SK-N-SH (cell line): ENCODE data around the gene ATXN7L2. TPM values are rescaled to one million over a fixed set of nuclear protein-coding genes. Genes with fewer than 3 reads are reported as not detected.

Experiments
- CHD2 ChIP-seq: fragments of 150-350 bp; IDR thresholded peaks from 2 replicates; pipeline ENCODE4 v1.6.1; 2018; ENCODE audit warnings: low read length; ENCODE audit not compliant: partially characterized antibody
- EP300 ChIP-seq, 2 experiments: IDR thresholded peaks; 2 replicates each; pipeline versions ENCODE4 v1.4.0 to v1.6.1; 2012; ENCODE audit warnings: borderline replicate concordance in 1 of 2, low read depth in 1 of 2, low read length in 1 of 2
- FOSL2 ChIP-seq: IDR thresholded peaks from 2 replicates; pipeline ENCODE4 v1.4.0; 2012; ENCODE audit warnings: low read depth, mild to moderate bottlenecking, moderate library complexity, borderline replicate concordance
- FOXJ3 ChIP-seq: sonication (generic); formaldehyde crosslinking; IDR thresholded peaks from 2 replicates; pipeline ENCODE4 v1.5.1; 2020; ENCODE audit warnings: mild to moderate bottlenecking, missing genetic modification reagents
- GATA2 ChIP-seq: sonication (generic); formaldehyde crosslinking; IDR thresholded peaks from 2 replicates; pipeline ENCODE4 v1.5.0; 2020; ENCODE audit warnings: mild to moderate bottlenecking, missing genetic modification reagents
- JUND ChIP-seq: IDR thresholded peaks from 2 replicates; pipeline ENCODE4 v1.4.0; 2012
- MXI1 ChIP-seq: IDR thresholded peaks from 2 replicates; pipeline ENCODE4 v1.6.1; 2012; ENCODE audit warnings: mild to moderate bottlenecking, low read depth, low read length, improper control_type of control experiment
- NFIC ChIP-seq: IDR thresholded peaks from 2 replicates; pipeline ENCODE4 v1.4.0; 2012; ENCODE audit warnings: borderline replicate concordance
- POLR2AphosphoS5 ChIP-seq: IDR thresholded peaks from 2 replicates; pipeline ENCODE4 v1.6.1; 2012; ENCODE audit warnings: low read depth, low read length
- RAD21 ChIP-seq: IDR thresholded peaks from 2 replicates; pipeline ENCODE4 v1.6.1; 2012; ENCODE audit warnings: mild to moderate bottlenecking, low read length
- RCOR1 ChIP-seq: fragments of 150-350 bp; IDR thresholded peaks from 2 replicates; pipeline ENCODE4 v1.6.1; 2017; ENCODE audit warnings: antibody characterized with exemption, low read length
- RXRA ChIP-seq: IDR thresholded peaks from 2 replicates; pipeline ENCODE4 v1.4.0; 2012; ENCODE audit warnings: low read depth, mild to moderate bottlenecking, borderline replicate concordance
- SMC3 ChIP-seq: IDR thresholded peaks from 2 replicates; pipeline ENCODE4 v1.6.1; 2012; ENCODE audit warnings: low read depth, low read length, improper control_type of control experiment
- TCF12 ChIP-seq: IDR thresholded peaks from 2 replicates; pipeline ENCODE4 v1.4.0; 2012
- polyA plus RNA-seq, 3 experiments: library from polyadenylated mRNA; depleted of rRNA; stranded (reverse); fragments of >200 nt; gene quantifications; 2 replicates each; pipeline ENCODE4 v1.2.3, GENCODE V29; 2012
- TF ChIP-seq, protein P1 (sequence below): fragments of 150-350 bp; IDR thresholded peaks from 2 replicates; pipeline ENCODE4 v1.6.1; 2017; ENCODE audit warnings: antibody characterized with exemption, low read length, low read depth, borderline replicate concordance
- TF ChIP-seq, protein P2 (sequence below): IDR thresholded peaks from 2 replicates; pipeline ENCODE4 v1.6.1; 2012; ENCODE audit warnings: mild to moderate bottlenecking, low read depth, low read length, moderate library complexity
- TF ChIP-seq, protein P3 (sequence below): IDR thresholded peaks from 2 replicates; pipeline ENCODE4 v1.4.0; 2012; ENCODE audit warnings: low read depth, borderline replicate concordance
- TF ChIP-seq, protein P4 (sequence below): fragments of 150-350 bp; IDR thresholded peaks from 2 replicates; pipeline ENCODE4 v1.6.1; 2016; ENCODE audit warnings: mild to moderate bottlenecking, low read depth, low read length
- TF ChIP-seq, protein P5 (sequence below): IDR thresholded peaks from 2 replicates; pipeline ENCODE4 v1.4.0; 2012; ENCODE audit warnings: low read depth, borderline replicate concordance

Gene ATXN7L2
- polyA plus RNA-seq, 1 of the 3 experiments (the other 2 are of a cell fraction), result 4.0 TPM

DNA sequence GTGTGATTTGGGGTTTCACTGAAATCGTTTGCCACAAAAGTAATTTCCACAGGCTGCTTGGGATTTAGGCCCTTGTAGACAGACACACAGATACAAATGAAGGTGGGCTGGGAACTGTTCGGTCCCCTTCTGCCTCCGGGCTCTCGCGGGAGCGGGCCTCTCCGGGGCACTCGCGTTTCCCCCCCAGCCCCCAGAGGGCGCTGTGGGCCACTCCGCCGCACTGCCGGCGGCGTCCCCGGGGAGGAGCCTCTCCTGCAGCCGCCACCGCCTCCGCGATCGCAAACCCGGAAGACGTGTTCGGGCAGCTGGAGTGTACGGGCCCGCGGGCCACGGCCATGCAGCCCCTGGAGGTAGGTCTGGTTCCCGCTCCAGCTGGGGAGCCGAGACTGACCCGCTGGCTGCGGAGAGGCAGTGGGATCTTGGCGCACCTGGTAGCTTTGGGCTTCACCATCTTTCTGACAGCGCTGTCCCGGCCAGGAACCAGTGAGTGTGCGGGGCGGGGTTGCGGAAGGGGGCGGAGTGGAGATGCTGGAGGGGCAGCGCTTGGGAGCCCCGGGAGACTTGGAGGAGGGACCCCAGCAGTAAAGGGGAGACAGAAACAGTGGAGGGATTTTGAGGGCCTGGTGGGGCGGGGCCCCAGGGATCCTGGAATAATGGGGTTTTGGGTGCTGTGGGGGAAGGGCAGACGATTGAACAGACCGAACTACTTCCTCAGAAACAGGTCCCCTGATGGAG lies 10.3 kb downstream of the ATXN7L2 start, which contains the start of gene CYB561D1 (continued):
- no peak for TF ChIP-seq FOXJ3 (CRISPR knock-in tag)
- peak; percentile 27 to 38; a peak in 1 of 4 replicates for TF ChIP-seq EP300 (IDR thresholded peaks at IDR 0.05; ENCODE audit: borderline replicate concordance in 1 of 2, low read depth in 1 of 2, low read length in 1 of 2)
- TF ChIP-seq RCOR1, result 0 out of 2 replicates have a peak, but pooled peaks have one; percentile 9
- TF ChIP-seq POLR2AphosphoS5, result peak; percentile 75
- TF ChIP-seq RXRA, result no peak
- TF ChIP-seq RAD21, result peak; percentile 51
- TF ChIP-seq, protein P1, sequence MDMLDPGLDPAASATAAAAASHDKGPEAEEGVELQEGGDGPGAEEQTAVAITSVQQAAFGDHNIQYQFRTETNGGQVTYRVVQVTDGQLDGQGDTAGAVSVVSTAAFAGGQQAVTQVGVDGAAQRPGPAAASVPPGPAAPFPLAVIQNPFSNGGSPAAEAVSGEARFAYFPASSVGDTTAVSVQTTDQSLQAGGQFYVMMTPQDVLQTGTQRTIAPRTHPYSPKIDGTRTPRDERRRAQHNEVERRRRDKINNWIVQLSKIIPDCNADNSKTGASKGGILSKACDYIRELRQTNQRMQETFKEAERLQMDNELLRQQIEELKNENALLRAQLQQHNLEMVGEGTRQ, result no peak
- TF ChIP-seq, protein P2, sequence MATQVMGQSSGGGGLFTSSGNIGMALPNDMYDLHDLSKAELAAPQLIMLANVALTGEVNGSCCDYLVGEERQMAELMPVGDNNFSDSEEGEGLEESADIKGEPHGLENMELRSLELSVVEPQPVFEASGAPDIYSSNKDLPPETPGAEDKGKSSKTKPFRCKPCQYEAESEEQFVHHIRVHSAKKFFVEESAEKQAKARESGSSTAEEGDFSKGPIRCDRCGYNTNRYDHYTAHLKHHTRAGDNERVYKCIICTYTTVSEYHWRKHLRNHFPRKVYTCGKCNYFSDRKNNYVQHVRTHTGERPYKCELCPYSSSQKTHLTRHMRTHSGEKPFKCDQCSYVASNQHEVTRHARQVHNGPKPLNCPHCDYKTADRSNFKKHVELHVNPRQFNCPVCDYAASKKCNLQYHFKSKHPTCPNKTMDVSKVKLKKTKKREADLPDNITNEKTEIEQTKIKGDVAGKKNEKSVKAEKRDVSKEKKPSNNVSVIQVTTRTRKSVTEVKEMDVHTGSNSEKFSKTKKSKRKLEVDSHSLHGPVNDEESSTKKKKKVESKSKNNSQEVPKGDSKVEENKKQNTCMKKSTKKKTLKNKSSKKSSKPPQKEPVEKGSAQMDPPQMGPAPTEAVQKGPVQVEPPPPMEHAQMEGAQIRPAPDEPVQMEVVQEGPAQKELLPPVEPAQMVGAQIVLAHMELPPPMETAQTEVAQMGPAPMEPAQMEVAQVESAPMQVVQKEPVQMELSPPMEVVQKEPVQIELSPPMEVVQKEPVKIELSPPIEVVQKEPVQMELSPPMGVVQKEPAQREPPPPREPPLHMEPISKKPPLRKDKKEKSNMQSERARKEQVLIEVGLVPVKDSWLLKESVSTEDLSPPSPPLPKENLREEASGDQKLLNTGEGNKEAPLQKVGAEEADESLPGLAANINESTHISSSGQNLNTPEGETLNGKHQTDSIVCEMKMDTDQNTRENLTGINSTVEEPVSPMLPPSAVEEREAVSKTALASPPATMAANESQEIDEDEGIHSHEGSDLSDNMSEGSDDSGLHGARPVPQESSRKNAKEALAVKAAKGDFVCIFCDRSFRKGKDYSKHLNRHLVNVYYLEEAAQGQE, result 0 out of 2 replicates have a peak, but pooled peaks have one; percentile 23
- TF ChIP-seq MXI1, result peak; percentile 87
- TF ChIP-seq, protein P3, sequence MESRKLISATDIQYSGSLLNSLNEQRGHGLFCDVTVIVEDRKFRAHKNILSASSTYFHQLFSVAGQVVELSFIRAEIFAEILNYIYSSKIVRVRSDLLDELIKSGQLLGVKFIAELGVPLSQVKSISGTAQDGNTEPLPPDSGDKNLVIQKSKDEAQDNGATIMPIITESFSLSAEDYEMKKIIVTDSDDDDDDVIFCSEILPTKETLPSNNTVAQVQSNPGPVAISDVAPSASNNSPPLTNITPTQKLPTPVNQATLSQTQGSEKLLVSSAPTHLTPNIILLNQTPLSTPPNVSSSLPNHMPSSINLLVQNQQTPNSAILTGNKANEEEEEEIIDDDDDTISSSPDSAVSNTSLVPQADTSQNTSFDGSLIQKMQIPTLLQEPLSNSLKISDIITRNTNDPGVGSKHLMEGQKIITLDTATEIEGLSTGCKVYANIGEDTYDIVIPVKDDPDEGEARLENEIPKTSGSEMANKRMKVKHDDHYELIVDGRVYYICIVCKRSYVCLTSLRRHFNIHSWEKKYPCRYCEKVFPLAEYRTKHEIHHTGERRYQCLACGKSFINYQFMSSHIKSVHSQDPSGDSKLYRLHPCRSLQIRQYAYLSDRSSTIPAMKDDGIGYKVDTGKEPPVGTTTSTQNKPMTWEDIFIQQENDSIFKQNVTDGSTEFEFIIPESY, result peak; percentile 93
- no peak for TF ChIP-seq FOSL2
- no peak for TF ChIP-seq JUND
- TF ChIP-seq NFIC, result no peak
- TF ChIP-seq SMC3, result peak; percentile 57
- TF ChIP-seq, protein P4, sequence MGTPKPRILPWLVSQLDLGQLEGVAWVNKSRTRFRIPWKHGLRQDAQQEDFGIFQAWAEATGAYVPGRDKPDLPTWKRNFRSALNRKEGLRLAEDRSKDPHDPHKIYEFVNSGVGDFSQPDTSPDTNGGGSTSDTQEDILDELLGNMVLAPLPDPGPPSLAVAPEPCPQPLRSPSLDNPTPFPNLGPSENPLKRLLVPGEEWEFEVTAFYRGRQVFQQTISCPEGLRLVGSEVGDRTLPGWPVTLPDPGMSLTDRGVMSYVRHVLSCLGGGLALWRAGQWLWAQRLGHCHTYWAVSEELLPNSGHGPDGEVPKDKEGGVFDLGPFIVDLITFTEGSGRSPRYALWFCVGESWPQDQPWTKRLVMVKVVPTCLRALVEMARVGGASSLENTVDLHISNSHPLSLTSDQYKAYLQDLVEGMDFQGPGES, result no peak
- TF ChIP-seq CHD2, result peak; percentile 98
- no peak for TF ChIP-seq TCF12
- TF ChIP-seq, protein P5, sequence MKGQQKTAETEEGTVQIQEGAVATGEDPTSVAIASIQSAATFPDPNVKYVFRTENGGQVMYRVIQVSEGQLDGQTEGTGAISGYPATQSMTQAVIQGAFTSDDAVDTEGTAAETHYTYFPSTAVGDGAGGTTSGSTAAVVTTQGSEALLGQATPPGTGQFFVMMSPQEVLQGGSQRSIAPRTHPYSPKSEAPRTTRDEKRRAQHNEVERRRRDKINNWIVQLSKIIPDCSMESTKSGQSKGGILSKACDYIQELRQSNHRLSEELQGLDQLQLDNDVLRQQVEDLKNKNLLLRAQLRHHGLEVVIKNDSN, result no peak
- no peak for TF ChIP-seq GATA2 (CRISPR knock-in tag)
